ENCODE measurements around the gene NT5M. TPM values are rescaled to one million over a fixed set of nuclear protein-coding genes. Genes with fewer than 3 reads are reported as not detected.

Gene NT5M
- polyA plus RNA-seq, 3 donors: 0.23 to 0.57 (median 0.25) TPM

GRCh38 chr17:17322516-17323510, 19.6 kb downstream of the NT5M start:
- no peak overlapping the region for H3K4me3 Mint-ChIP-seq
- Histone ChIP-seq H3K9me3 (replicated peaks in 1 of 2; ENCODE audit: control insufficient read depth in 1 of 2, insufficient read depth in 1 of 2, low read length in 2 of 2) (no peaks in the 10 kb centered on the region), H3K4me2 (replicated peaks; ENCODE audit: extremely low read depth, low read length, poor library complexity, severe bottlenecking) (no peak overlapping the region), H3K36me3 (replicated peaks in 1 of 2; ENCODE audit: control insufficient read depth in 1 of 2, insufficient read depth in 2 of 2, low read length in 2 of 2) (no peaks in the 10 kb centered on the region), H4K20me1 (ENCODE audit: insufficient read depth, low read length) (no peaks in the 10 kb centered on the region), H3K4me1 (ENCODE audit: control insufficient read depth in 1 of 2, insufficient read depth in 2 of 2, low read length in 2 of 2) (no peaks in the 10 kb centered on the region), H3K27me3 (ENCODE audit: control insufficient read depth in 2 of 2, insufficient read depth in 2 of 2, low read length in 2 of 2) (no peaks in the 10 kb centered on the region), H3K4me3 (replicated peaks in 1 of 3; ENCODE audit: low read depth in 2 of 3, low read length in 3 of 3) (no peak overlapping the region), H3K27ac (ENCODE audit: low read depth in 1 of 2, low read length in 2 of 2) (no peak overlapping the region), H2AFZ (ENCODE audit: insufficient read depth, low read depth, low read length, poor library complexity, severe bottlenecking) (no peak overlapping the region), H3K79me2 (ENCODE audit: insufficient read depth, low read length) (no peaks in the 10 kb centered on the region), H3K9ac (ENCODE audit: insufficient read depth, low read length, poor library complexity, severe bottlenecking) (no peak overlapping the region)
- peaks cover 0 to 4% (median 0%) of the 10 kb centered on the region in 3 donors for H3K27me3 Mint-ChIP-seq (ENCODE audit: low read depth in 3 of 3)
- TF ChIP-seq, protein P1, sequence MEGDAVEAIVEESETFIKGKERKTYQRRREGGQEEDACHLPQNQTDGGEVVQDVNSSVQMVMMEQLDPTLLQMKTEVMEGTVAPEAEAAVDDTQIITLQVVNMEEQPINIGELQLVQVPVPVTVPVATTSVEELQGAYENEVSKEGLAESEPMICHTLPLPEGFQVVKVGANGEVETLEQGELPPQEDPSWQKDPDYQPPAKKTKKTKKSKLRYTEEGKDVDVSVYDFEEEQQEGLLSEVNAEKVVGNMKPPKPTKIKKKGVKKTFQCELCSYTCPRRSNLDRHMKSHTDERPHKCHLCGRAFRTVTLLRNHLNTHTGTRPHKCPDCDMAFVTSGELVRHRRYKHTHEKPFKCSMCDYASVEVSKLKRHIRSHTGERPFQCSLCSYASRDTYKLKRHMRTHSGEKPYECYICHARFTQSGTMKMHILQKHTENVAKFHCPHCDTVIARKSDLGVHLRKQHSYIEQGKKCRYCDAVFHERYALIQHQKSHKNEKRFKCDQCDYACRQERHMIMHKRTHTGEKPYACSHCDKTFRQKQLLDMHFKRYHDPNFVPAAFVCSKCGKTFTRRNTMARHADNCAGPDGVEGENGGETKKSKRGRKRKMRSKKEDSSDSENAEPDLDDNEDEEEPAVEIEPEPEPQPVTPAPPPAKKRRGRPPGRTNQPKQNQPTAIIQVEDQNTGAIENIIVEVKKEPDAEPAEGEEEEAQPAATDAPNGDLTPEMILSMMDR (IDR thresholded peaks at IDR 0.05): no peak
- H3K36me3 Mint-ChIP-seq: peaks cover 7 to 9% of the 10 kb centered on the region in 2 donors
- H3K9me3 Mint-ChIP-seq: no peaks in the 10 kb centered on the region
- H3K27ac Mint-ChIP-seq: peak overlapping the region in 2 of 7 donors; percentile 15 to 33
- intact Hi-C loops (cut with micrococcal nuclease): no loop called here
- no peaks in the 10 kb centered on the region for H3K4me1 Mint-ChIP-seq
- WGBS (ENCODE audit: insufficient coverage): 94% methylated on average over 17 of the region's 21 CpGs
- no peak for DNase-seq

GRCh38 chr17:17324616-17325015, 21.4 kb downstream of the NT5M start:
- Histone ChIP-seq H3K9me3 (replicated peaks in 1 of 2; ENCODE audit: control insufficient read depth in 1 of 2, insufficient read depth in 1 of 2, low read length in 2 of 2) (no peaks in the 10 kb centered on the region), H3K4me2 (replicated peaks; ENCODE audit: extremely low read depth, low read length, poor library complexity, severe bottlenecking) (no peak overlapping the region), H4K20me1 (ENCODE audit: insufficient read depth, low read length) (no peaks in the 10 kb centered on the region), H3K9ac (ENCODE audit: insufficient read depth, low read length, poor library complexity, severe bottlenecking) (no peak overlapping the region), H3K4me1 (ENCODE audit: control insufficient read depth in 1 of 2, insufficient read depth in 2 of 2, low read length in 2 of 2) (no peaks in the 10 kb centered on the region), H2AFZ (ENCODE audit: insufficient read depth, low read depth, low read length, poor library complexity, severe bottlenecking) (no peak overlapping the region), H3K79me2 (ENCODE audit: insufficient read depth, low read length) (no peaks in the 10 kb centered on the region), H3K4me3 (replicated peaks in 1 of 3; ENCODE audit: low read depth in 2 of 3, low read length in 3 of 3) (no peak overlapping the region), H3K27me3 (ENCODE audit: control insufficient read depth in 2 of 2, insufficient read depth in 2 of 2, low read length in 2 of 2) (no peaks in the 10 kb centered on the region), H3K27ac (ENCODE audit: low read depth in 1 of 2, low read length in 2 of 2) (no peak overlapping the region), H3K36me3 (replicated peaks in 1 of 2; ENCODE audit: control insufficient read depth in 1 of 2, insufficient read depth in 2 of 2, low read length in 2 of 2) (no peaks in the 10 kb centered on the region)
- TF ChIP-seq, protein P1 (IDR thresholded peaks at IDR 0.05): no peak
- Mint-ChIP-seq H3K9me3 (no peaks in the 10 kb centered on the region), H3K4me1 (no peaks in the 10 kb centered on the region), H3K27ac (peak overlapping the region in 1 of 7 donors; percentile 42), H3K27me3 (ENCODE audit: low read depth in 3 of 3) (peaks cover 0 to 4% (median 0%) of the 10 kb centered on the region in 3 donors), H3K4me3 (no peak overlapping the region), H3K36me3 (peaks cover 7 to 9% of the 10 kb centered on the region in 2 donors)
- no peak for DNase-seq
- intact Hi-C loops (cut with micrococcal nuclease): no loop called here
- 100% methylated on average over 1 of the region's 8 CpGs for WGBS (ENCODE audit: insufficient coverage)
